ENCODE data around the gene HPS4. TPM values are rescaled to one million over a fixed set of nuclear protein-coding genes. Genes with fewer than 3 reads are reported as not detected.

HPS4 gene
- total RNA-seq, 1 experiment from 2014 or later, result 21.2 TPM

GRCh38 chr22:26416670-26417276, 66.8 kb downstream of the HPS4 start:
- Histone ChIP-seq H3K36me3 (ENCODE audit: low read depth) (no peaks in the 10 kb centered on the region), H3K9me3 (ENCODE audit: insufficient read depth, low read depth) (no peaks in the 10 kb centered on the region), H3K27me3 (ENCODE audit: insufficient read depth, low read depth) (peaks cover 95% of the 10 kb centered on the region), H3K9me2 (ENCODE audit: insufficient read depth) (no peaks in the 10 kb centered on the region), H3K4me2 (peak overlapping the region; percentile 4; the same call in 1 of the 2 replicates), H3K4me3 (no peak overlapping the region), H3K79me2 (ENCODE audit: low read depth) (no peaks in the 10 kb centered on the region), H3K27ac (no peak overlapping the region), H2AFZ (no peak overlapping the region), H3F3A (ENCODE audit: insufficient read depth, low read depth) (no peaks in the 10 kb centered on the region), H3K4me1 (replicated peaks; ENCODE audit: insufficient read depth) (no peaks in the 10 kb centered on the region), H4K20me1 (ENCODE audit: insufficient read depth) (no peaks in the 10 kb centered on the region)
- CTCF ChIA-PET, result interaction anchor here (0.6 kb wide), 1 partner anchor 10 kb away, joined by 5 read pairs; no protein-coding TSS in a partner anchor
- BruUV-seq (replicated peaks), result no TSS peak
- intact Hi-C loops (cut with micrococcal nuclease; ENCODE audit: unreplicated experiment), result no loop called here
- POLR2A ChIA-PET (ENCODE audit: unreplicated experiment), result interaction anchor here (0.6 kb wide), 1 partner anchor 25 kb away, joined by 32 read pairs; no protein-coding TSS in a partner anchor
- DNase-seq, result peak; percentile 50 to 61
- no peak for TF ChIP-seq CTCF (conservative IDR thresholded peaks at IDR 0.05)
- no peak for TF ChIP-seq EZH2 (IDR thresholded peaks at IDR 0.05; ENCODE audit: low read depth)

GRCh38 chr22:26416256-26416655, 67.3 kb downstream of the HPS4 start:
- no peak for TF ChIP-seq CTCF (conservative IDR thresholded peaks at IDR 0.05)
- DNase-seq, result no peak
- Histone ChIP-seq H3K27me3 (ENCODE audit: insufficient read depth, low read depth) (peaks cover 95% of the 10 kb centered on the region), H3K9me2 (ENCODE audit: insufficient read depth) (no peaks in the 10 kb centered on the region), H3K36me3 (ENCODE audit: low read depth) (no peaks in the 10 kb centered on the region), H3K27ac (no peak overlapping the region), H3K4me2 (no peak overlapping the region), H3K9me3 (ENCODE audit: insufficient read depth, low read depth) (no peaks in the 10 kb centered on the region), H3K4me1 (replicated peaks; ENCODE audit: insufficient read depth) (no peaks in the 10 kb centered on the region), H3F3A (ENCODE audit: insufficient read depth, low read depth) (no peaks in the 10 kb centered on the region), H4K20me1 (ENCODE audit: insufficient read depth) (no peaks in the 10 kb centered on the region), H3K4me3 (no peak overlapping the region), H2AFZ (no peak overlapping the region), H3K79me2 (ENCODE audit: low read depth) (no peaks in the 10 kb centered on the region)
- ChIA-PET POLR2A (ENCODE audit: unreplicated experiment) (interaction anchor here (0.6 kb wide), 1 partner anchor 25 kb away, joined by 32 read pairs; no protein-coding TSS in a partner anchor), CTCF (interaction anchor here (0.6 kb wide), 1 partner anchor 9 kb away, joined by 5 read pairs; no protein-coding TSS in a partner anchor)
- BruUV-seq (replicated peaks), result no TSS peak
- intact Hi-C loops (cut with micrococcal nuclease; ENCODE audit: unreplicated experiment), result no loop called here

- CTCF ChIA-PET, result no interaction called here
- POLR2A ChIA-PET (ENCODE audit: unreplicated experiment), result no interaction called here
Measured at GRCh38 chr22:26414347-26414746, 69.2 kb downstream of the HPS4 start.

More at GRCh38 chr22:26414347-26414746, 69.2 kb downstream of the HPS4 start:
- DNase-seq, result no peak
- Histone ChIP-seq H3K27me3 (ENCODE audit: insufficient read depth, low read depth) (peaks cover 93% of the 10 kb centered on the region), H3K4me2 (no peak overlapping the region), H3K27ac (no peak overlapping the region), H3K9me3 (ENCODE audit: insufficient read depth, low read depth) (no peaks in the 10 kb centered on the region), H3K79me2 (ENCODE audit: low read depth) (no peaks in the 10 kb centered on the region), H3K36me3 (ENCODE audit: low read depth) (no peaks in the 10 kb centered on the region), H3K9me2 (ENCODE audit: insufficient read depth) (no peaks in the 10 kb centered on the region), H3K4me3 (no peak overlapping the region), H2AFZ (no peak overlapping the region), H3F3A (ENCODE audit: insufficient read depth, low read depth) (no peaks in the 10 kb centered on the region), H3K4me1 (replicated peaks; ENCODE audit: insufficient read depth) (no peaks in the 10 kb centered on the region), H4K20me1 (ENCODE audit: insufficient read depth) (no peaks in the 10 kb centered on the region)
- no TSS peak for BruUV-seq (replicated peaks)
- TF ChIP-seq CTCF (conservative IDR thresholded peaks at IDR 0.05) (no peak), EZH2 (IDR thresholded peaks at IDR 0.05; ENCODE audit: low read depth) (no peak)
- intact Hi-C loops (cut with micrococcal nuclease; ENCODE audit: unreplicated experiment), result no loop called here

All from PC-9 (cell line).